HepG2 (cell line): ENCODE measurements around the gene CAMTA1. TPM values are rescaled to one million over a fixed set of nuclear protein-coding genes. Genes with fewer than 3 reads are reported as not detected.

Experiments
- ATAC-seq: fragments of 200-7000 bp; cut with Tn5 transposase; 3 replicates; pipeline ENCODE4 v1.9.1; 2020; ENCODE audit warnings: mild to moderate bottlenecking, moderate library complexity
- BruUV-seq: library from RNA; stranded (reverse); fragments of 400-500 nt; replicated peaks from 2 replicates; lab custom pipeline; 2021; lab: Mats Ljungman, UMichigan
- CTCF ChIA-PET: fragments of 300-600 bp; formaldehyde crosslinking; extraction: SDS; loops from one replicate; lab custom pipeline; 2021; ENCODE audit warnings: low total read pairs, inconsistent platforms, low intra/inter-chr PET ratio; lab: Yijun Ruan, JAX
- POLR2A ChIA-PET: fragments of 350-600 bp; sonication (Branson Sonifier 250); formaldehyde crosslinking; loops from one replicate; lab custom pipeline; 2020; ENCODE audit warnings: antibody characterized with exemption, inconsistent platforms; lab: Yijun Ruan, JAX
- DNase-seq: peaks from one replicate; pipeline ENCODE4 v3.0.0-alpha.2; 2015; ENCODE audit warnings: low spot score
- FAIRE-seq: peaks from 3 replicates; lab custom pipeline; 2011; peaks lifted over from hg19 to GRCh38; lab: Jason Lieb, UNC
- H2AFZ ChIP-seq: one replicate; pipeline ENCODE4 v1.6.1; 2011; ENCODE audit warnings: low read length, inconsistent platforms
- H3K27ac ChIP-seq: fragments of 300-600 bp; 3 replicates; pipeline ENCODE4 v1.8.0; 2011; ENCODE audit warnings: mixed run types, mild to moderate bottlenecking, mixed read lengths, low read length, inconsistent platforms; ENCODE audit not compliant: insufficient read depth; ENCODE audit errors: extremely low read length
- H3K27me3 ChIP-seq, 2 experiments: fragments of 200-600 bp in 1 of 2; 2 replicates in 1 of 2; 3 replicates in 1 of 2; pipeline versions ENCODE4 v1.6.0 to v1.8.0; 2011; ENCODE audit warnings: low read length in 2 of 2, mild to moderate bottlenecking in 2 of 2, moderate library complexity in 2 of 2, inconsistent platforms in 1 of 2; ENCODE audit not compliant: insufficient read depth in 2 of 2, control insufficient read depth in 1 of 2
- H3K36me3 ChIP-seq, 2 experiments: fragments of 200-600 bp in 1 of 2; replicated peaks in 1 of 2; 2 replicates in 1 of 2; 3 replicates in 1 of 2; pipeline versions ENCODE4 v1.5.1 to v1.8.0; 2011; ENCODE audit warnings: low read length in 2 of 2, inconsistent platforms in 1 of 2; ENCODE audit not compliant: insufficient read depth in 2 of 2, control insufficient read depth in 1 of 2
- H3K4me1 ChIP-seq: 2 replicates; pipeline ENCODE4 v1.5.1; 2012; ENCODE audit warnings: low read length, inconsistent platforms; ENCODE audit not compliant: insufficient read depth
- H3K4me2 ChIP-seq: 2 replicates; pipeline ENCODE4 v1.6.0; 2011; ENCODE audit warnings: low read depth, low read length, inconsistent platforms
- H3K4me3 ChIP-seq, 3 experiments: fragments of 200-600 bp in 1 of 3; sonication (generic), shearing (Covaris generic) in 1 of 3; replicated peaks in 1 of 3; 2 replicates each; pipeline ENCODE4 v1.5.1; 2011 to 2016; ENCODE audit warnings: low read length in 3 of 3, inconsistent platforms in 2 of 3, low read depth in 2 of 3, mild to moderate bottlenecking in 2 of 3, control low read depth in 1 of 3, mixed read lengths in 1 of 3; ENCODE audit not compliant: insufficient read depth in 1 of 3
- H3K79me2 ChIP-seq: one replicate; pipeline ENCODE4 v1.6.1; 2011; ENCODE audit warnings: low read length, inconsistent platforms; ENCODE audit not compliant: insufficient read depth
- H3K9ac ChIP-seq: 2 replicates; pipeline ENCODE4 v1.6.0; 2011; ENCODE audit warnings: mild to moderate bottlenecking, low read depth, low read length, inconsistent platforms; ENCODE audit not compliant: insufficient read depth
- H3K9me3 ChIP-seq: 2 replicates; pipeline ENCODE4 v1.5.1; 2012; ENCODE audit warnings: mild to moderate bottlenecking, low read length
- H4K20me1 ChIP-seq: 2 replicates; pipeline ENCODE4 v1.6.0; 2011; ENCODE audit warnings: inconsistent platforms, mild to moderate bottlenecking, low read length, moderate library complexity; ENCODE audit not compliant: insufficient read depth
- CEBPZ ChIP-seq: IDR thresholded peaks from 2 replicates; pipeline ENCODE4 v1.6.1; 2012; ENCODE audit warnings: low read length, improper control_type of control experiment
- GATAD1 ChIP-seq: IDR thresholded peaks from 2 replicates; pipeline ENCODE4 v1.6.1; 2016; ENCODE audit warnings: missing genetic modification reagents, missing compliant biosample characterization
- IKZF4 ChIP-seq: sonication (generic); formaldehyde crosslinking; IDR thresholded peaks from 2 replicates; pipeline ENCODE4 v1.5.1; 2020; ENCODE audit warnings: borderline replicate concordance, mild to moderate bottlenecking, low read depth, missing genetic modification reagents; ENCODE audit errors: not compliant biosample characterization
- NCOA2 ChIP-seq: sonication (generic); formaldehyde crosslinking; IDR thresholded peaks from 2 replicates; pipeline ENCODE4 v1.8.0; 2022; ENCODE audit warnings: inconsistent platforms
- PAX8 ChIP-seq: sonication (generic); formaldehyde crosslinking; IDR thresholded peaks from 2 replicates; pipeline ENCODE4 v1.8.0; 2022; ENCODE audit warnings: mild to moderate bottlenecking, missing genetic modification reagents, borderline replicate concordance
- PHF8 ChIP-seq: sonication (generic); formaldehyde crosslinking; IDR thresholded peaks from 2 replicates; pipeline ENCODE4 v1.5.0; 2020; ENCODE audit warnings: missing genetic modification reagents
- TAF15 ChIP-seq: fragments of 200-400 bp; formaldehyde crosslinking; IDR thresholded peaks from one replicate; pipeline ENCODE4 v1.6.1; 2018; ENCODE audit warnings: mild to moderate bottlenecking, low read depth, low read length; ENCODE audit not compliant: poor library complexity, severe bottlenecking
- ZNF512 ChIP-seq: sonication (generic); formaldehyde crosslinking; IDR thresholded peaks from 2 replicates; pipeline ENCODE4 v1.4.0; 2020; ENCODE audit warnings: mild to moderate bottlenecking, missing genetic modification reagents
- ZNF563 ChIP-seq: sonication (generic); formaldehyde crosslinking; IDR thresholded peaks from 2 replicates; pipeline ENCODE4 v1.8.0; 2022; ENCODE audit warnings: mild to moderate bottlenecking, moderate library complexity, missing genetic modification reagents
- ZNF569 ChIP-seq: sonication (generic); formaldehyde crosslinking; IDR thresholded peaks from 2 replicates; pipeline ENCODE4 v1.5.0; 2020; ENCODE audit warnings: mild to moderate bottlenecking, missing genetic modification reagents, moderate library complexity, borderline replicate concordance
- WGBS: methylation state at CpG from one replicate; pipeline ENCODE4 v1.1.6; 2017; ENCODE audit warnings: low lambda C conversion rate; 5-methylcytosine and 5-hydroxymethylcytosine counted together
- in situ Hi-C: cut with HindIII; loops from 2 replicates; pipeline ENCODE4 v1.10.0; 2017; ENCODE audit warnings: low pct_unique_long_range_greater_than_20kb; ENCODE audit not compliant: extremely low pct_ligation_motif_present
- intact Hi-C: fragments of 100-400 bp; cut with micrococcal nuclease; formaldehyde crosslinking; loops from one replicate; pipeline ENCODE4 v1.10.0; 2022; ENCODE audit not compliant: unreplicated experiment
- polyA plus RNA-seq, 8 experiments: library from polyadenylated mRNA; depleted of rRNA in 3 of 8; stranded (reverse) in 7 of 8; unstranded in 1 of 8; fragments of >200 nt; fragmentation: Illumina TruSeq in 4 of 8; extraction: Trizol in 4 of 8; gene quantifications; 2 replicates each; pipeline versions ENCODE4 v1.2.1 to v1.2.3, GENCODE V29; 2011 to 2016; ENCODE audit warnings: low read depth in 4 of 8, missing spikeins in 1 of 8, mixed read lengths in 1 of 8; ENCODE audit not compliant: insufficient read depth in 1 of 8
- total RNA-seq, 5 experiments: library from RNA; depleted of rRNA; stranded (reverse); fragments of >200 nt; fragmentation: Illumina TruSeq; extraction: Trizol; gene quantifications; 2 replicates each; pipeline ENCODE4 v1.2.3, GENCODE V29; 2016; ENCODE audit warnings: low read depth in 1 of 5

The CAMTA1 gene
- total and polyA plus RNA-seq, 2 of the 13 experiments (the other 11 are each of a cell fraction or from before 2014, with no cell fraction given) = 25.0 to 36.4 TPM

GRCh38 chr1:7263021-7263960, 478.0 kb downstream of the CAMTA1 start:
- ChIA-PET POLR2A (no interaction called here), CTCF (no interaction called here)
- ATAC-seq = no peak
- no peaks in the 10 kb centered on the region for H3K36me3 ChIP-seq
- peaks cover 19% of the 10 kb centered on the region for H3K4me1 ChIP-seq
- FAIRE-seq = no peak
- H3K4me2 ChIP-seq = no peak overlapping the region
- H3K9ac ChIP-seq = no peak overlapping the region
- no peak for TF ChIP-seq IKZF4 (CRISPR knock-in tag)
- TF ChIP-seq NCOA2 (CRISPR knock-in tag) = no peak
- TF ChIP-seq PAX8 (CRISPR knock-in tag) = no peak
- no peak for TF ChIP-seq TAF15
- no peak for TF ChIP-seq GATAD1
- TF ChIP-seq CEBPZ = no peak
- no peak for TF ChIP-seq ZNF569 (CRISPR knock-in tag)
- no peak for TF ChIP-seq ZNF563 (CRISPR knock-in tag)
- no peak for TF ChIP-seq PHF8
- TF ChIP-seq ZNF512 (CRISPR knock-in tag) = no peak
- BruUV-seq = no TSS peak
- H4K20me1 ChIP-seq = no peaks in the 10 kb centered on the region
- no peak overlapping the region for H2AFZ ChIP-seq
- H3K27ac ChIP-seq = no peak overlapping the region
- in situ Hi-C loops (no loop called here), intact Hi-C loops (no loop called here)
- H3K9me3 ChIP-seq = no peaks in the 10 kb centered on the region
- no peak for DNase-seq
- no peaks in the 10 kb centered on the region for H3K79me2 ChIP-seq
- H3K4me3 ChIP-seq = no peak overlapping the region
- 29% methylated on average over 13 of the region's 13 CpGs for WGBS
- peaks cover 0 to 4% of the 10 kb centered on the region in 2 experiments; a peak in 2 of 5 replicates for H3K27me3 ChIP-seq
